Inferior parietal cortex (tissue), 1 donor: ENCODE results near the gene FZD8.
"Not testable (repeated sequence)": the region's sequence is repeated elsewhere in the genome, so short reads cannot be mapped to it uniquely, and the experiment has no call there.

Experiments
- DNase-seq: peaks from one replicate; pipeline ENCODE4 v3.0.0-alpha.2; 2016; ENCODE audit errors: extremely low spot score

Gene FZD8

DNA sequence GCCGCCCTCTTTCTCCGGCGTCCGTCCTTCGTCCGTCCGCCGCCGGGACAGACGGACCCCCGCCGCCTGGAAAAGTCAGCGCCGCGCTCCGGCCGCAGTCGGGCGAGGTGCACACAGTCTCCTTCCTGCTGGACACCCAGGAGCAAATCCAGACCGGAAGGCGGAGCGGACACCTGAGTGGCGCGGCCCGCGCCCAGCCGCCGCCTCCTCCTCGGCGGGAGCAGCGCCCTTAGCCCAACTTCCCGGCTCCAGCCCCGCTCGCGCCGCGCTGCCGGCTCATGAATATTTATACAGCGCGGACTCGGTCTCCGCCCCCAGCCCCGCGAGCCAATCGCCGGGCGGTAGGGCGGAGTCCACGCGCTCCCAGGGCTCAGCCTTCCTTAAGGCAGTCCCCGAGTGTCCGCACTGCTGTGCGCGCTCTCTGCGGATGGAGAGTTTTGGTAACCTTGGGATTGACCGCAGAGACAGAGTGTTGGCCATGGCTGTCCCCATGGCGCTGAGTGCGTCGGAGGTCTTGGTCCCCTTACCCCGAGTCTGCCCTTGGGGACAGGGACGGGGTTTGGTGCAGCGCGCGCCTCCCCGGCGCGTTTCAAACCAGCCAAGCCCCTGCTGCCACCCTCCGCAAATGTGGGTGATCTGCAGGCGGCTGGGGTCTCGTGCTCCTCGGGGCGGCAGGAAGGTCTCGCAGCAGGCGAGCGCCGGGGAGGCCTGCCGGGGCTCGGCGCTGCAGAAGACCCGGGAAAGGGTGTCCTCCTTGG lies at the start of gene FZD8:
Gene FZD8 (minus strand): TSS at position 262 of the 758 bp plus-strand sequence. CDS start 867 bp downstream, outside the sequence.
- peak; percentile 89 for DNase-seq

DNA sequence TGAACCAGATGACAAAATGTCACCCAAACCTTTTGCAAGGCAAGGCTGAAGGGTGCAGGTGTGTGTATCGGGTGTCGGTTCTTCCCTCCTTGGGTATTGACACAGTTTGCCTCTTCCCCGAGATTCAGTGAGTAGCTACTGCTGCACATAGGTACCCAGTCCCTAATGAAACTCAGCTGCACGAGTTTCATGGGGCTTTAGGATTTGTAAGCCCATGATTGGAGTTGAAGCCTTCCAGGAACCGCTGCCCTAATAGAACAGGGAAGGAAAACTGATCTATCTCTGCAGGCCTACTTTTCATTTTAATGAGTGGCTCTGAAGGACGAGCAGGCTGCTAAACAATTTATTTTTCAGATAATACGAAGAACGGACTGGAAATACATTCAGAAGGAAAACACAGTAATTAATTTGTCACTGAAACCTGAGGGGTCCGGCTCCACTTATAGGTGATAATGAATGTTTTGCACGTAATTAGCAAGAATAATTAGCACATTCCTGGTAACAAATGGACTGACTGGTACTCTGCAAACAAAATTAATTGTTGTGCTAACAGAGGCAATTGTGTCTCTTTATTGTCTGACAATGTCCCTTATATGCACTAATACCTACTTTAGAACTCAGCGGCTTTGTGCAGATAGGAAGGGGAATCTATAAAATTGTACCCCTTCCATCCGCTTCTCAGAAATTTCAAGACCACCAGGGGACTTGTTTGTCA lies 49.6 kb upstream of the FZD8 start:
- no peak for DNase-seq

- DNase-seq: no peak
Measured at GRCh38 chr10:35690534-35690933, 48.4 kb upstream of the FZD8 start.

GRCh38 chr10:35685858-35686257 lies 43.8 kb upstream of the FZD8 start:
- not testable (repeated sequence) for DNase-seq

DNA sequence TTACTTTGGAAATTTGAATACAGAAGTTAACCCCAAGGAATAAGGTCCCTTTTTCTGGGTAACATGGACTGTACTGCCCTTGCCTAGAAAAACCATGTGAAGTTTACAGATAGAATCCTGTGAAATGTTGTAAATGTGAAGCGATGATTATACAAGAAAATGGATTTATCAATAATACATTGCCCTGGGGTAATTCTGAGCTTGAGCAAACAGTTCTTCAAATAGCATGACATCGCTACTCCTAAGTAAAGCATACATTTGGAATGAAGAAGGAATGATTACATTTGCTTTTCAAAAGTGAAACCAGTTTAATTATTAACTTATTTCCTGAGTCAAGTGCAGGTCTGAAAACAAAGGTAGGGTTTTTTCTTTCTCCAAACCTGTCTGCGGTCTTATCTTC lies 43.3 kb upstream of the FZD8 start:
- DNase-seq: no peak

GRCh38 chr10:35684586-35684985 lies 42.5 kb upstream of the FZD8 start:
- DNase-seq: no peak

DNA sequence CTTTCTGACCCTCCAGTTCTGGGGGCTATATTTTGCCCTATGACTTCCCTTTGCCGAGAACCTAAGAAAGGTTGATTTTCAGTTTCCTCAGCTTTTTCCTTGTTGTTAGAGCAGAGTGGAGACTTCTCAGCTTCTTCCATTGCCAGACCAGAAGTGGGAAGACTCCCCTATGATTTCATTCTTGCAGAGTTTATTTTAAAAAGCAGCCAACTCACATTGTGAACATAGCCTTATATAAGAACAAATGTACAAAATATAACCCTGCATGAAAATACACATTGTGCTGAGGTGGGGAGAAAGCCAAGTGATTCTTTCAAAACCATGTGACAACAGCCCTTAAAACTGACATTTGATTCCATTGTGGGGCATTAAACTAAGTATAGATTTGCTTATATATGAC lies 33.8 kb upstream of the FZD8 start:
- DNase-seq: peak; percentile 6

GRCh38 chr10:35674843-35675242 lies 32.7 kb upstream of the FZD8 start:
- DNase-seq: no peak

DNA sequence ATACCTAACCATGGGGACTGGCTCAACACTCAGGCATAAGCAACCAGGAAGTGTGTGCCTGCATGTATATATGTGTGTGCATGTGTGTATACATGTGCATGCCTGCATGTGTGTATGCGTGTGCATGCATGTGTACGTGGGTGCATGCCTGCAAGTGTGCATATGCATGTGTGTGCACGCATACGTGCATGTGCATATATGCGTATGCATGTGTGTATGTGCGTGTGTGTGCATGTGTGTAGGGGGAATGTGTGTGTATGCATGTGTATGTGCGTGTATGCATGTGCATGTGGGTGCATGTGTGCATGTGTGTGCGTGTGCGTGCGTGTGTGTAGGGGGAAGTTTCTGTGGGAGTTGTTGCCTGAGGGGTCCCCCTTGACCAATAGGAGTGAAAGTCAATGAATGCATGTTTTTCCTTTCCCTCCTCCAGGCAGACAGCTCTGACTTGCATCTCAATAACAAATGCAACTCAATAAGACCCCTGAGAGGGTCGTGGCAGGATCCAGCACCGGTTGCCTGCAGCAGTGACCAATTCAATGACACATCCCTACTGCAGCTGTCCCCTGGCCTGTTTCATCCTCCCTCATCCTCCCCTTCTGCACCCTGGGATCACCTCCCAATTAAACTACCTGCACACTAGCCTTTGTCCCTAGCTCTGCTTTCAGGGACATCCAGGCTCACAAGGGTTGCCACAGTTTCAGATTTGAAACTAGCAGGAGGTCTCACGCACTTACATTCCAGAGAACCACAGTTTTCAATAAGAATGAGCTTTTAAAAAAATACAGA lies 27.0 kb upstream of the FZD8 start:
- DNase-seq: no peak

GRCh38 chr10:35667971-35668370 lies 25.9 kb upstream of the FZD8 start:
- no peak for DNase-seq

- DNase-seq: no peak
Measured at GRCh38 chr10:35667270-35667889, 25.3 kb upstream of the FZD8 start.

GRCh38 chr10:35661236-35661635 lies 19.1 kb upstream of the FZD8 start:
- DNase-seq: no peak

- no peak for DNase-seq
Measured at GRCh38 chr10:35659456-35659855, 17.4 kb upstream of the FZD8 start.

DNA sequence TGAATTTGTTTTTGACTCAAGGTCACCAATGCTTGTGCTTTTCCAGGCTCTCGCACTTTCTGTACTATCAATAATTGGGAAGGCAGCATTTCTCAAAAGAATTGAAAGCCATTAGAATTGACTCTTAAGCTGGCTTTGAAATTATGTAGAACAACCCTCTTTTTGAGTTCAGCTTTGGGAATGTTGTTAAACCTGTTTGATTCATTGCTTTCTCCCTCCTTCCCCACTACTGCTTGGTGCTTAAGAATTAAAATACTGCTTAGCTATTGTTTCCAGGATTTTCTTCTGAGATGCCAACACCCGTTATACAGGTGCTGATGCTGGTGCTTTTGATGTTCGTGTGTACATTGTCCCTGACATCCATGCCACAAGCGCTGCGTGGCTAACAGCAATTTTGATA lies 15.5 kb upstream of the FZD8 start:
- DNase-seq: no peak

- no peak for DNase-seq
Measured at GRCh38 chr10:35652824-35653223, 10.7 kb upstream of the FZD8 start.

- DNase-seq: no peak
Measured at GRCh38 chr10:35650894-35651293, 8.8 kb upstream of the FZD8 start.

DNA sequence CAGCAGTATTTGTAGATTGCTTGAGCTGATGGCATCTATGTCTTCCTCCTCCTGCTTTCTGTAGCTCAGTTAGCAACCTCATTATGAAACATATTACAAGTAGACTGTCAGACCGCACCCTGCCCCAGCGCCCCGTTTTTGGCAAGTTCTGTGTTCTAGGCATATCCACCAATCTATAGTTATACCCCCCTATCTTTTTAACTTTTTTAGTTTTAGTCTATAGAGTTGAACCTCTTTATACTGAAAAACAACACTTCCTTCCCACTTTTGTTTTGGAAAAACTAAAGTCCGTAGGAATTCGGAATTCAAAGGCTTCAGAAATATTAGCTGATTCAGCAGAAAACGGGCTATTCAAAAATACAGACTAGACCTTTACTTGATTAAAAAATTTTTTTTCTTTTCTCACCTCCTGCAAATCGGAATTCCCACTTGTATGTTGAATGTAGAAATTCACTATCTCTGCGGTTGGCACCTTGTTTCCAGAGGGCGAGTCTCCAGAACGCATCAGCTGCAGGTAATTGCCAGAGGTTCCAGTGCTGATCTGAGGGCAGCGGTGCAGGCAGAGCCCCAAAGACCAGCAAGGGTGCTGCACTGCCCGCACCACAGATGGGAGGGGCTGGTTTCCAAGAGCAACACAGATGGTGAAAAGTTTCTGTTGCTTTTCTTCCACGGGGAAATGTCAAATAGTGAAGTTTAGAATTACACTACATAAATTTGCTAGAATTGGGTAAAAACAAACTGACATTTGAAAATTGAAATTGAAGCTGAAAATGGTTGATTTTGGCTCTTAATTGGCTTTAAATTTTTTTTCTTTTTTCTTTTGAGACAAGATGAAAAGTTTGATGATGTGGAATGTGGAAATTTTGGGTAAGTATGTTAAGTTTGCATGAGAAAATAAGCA lies 2.2 kb upstream of the FZD8 start:
- DNase-seq: peak; percentile 20

GRCh38 chr10:35643151-35644049 lies 1.3 kb upstream of the FZD8 start:
- DNase-seq: peak; percentile 36

GRCh38 chr10:35642793-35643114 lies 658 bp upstream of the FZD8 start:
- no peak for DNase-seq

GRCh38 chr10:35641676-35642034 lies 441 bp downstream of the FZD8 start:
- no peak for DNase-seq
